HG03354 (cell line): Measurements from ENCODE around the gene SLITRK1.

Source experiments
- ATAC-seq: cut with Tn5 transposase; IDR thresholded peaks from one replicate; pipeline ENCODE4 v1.9.1; 2021; ENCODE audit warnings: mild to moderate bottlenecking; ENCODE audit not compliant: unreplicated experiment, poor library complexity, severe bottlenecking

SLITRK1 gene

GRCh38 chr13:83881917-83882605, at the start of gene SLITRK1:
Gene SLITRK1 (minus strand): TSS chr13:83882474. CDS start chr13:83881507, 967 bp downstream.
- ATAC-seq = no peak

GRCh38 chr13:83929157-83929556, 46.9 kb upstream of the SLITRK1 start:
- no peak for ATAC-seq

- no peak for ATAC-seq
Observed at GRCh38 chr13:83919775-83920174, 37.5 kb upstream of the SLITRK1 start.

- ATAC-seq = no peak
Observed at GRCh38 chr13:83914368-83914767, 32.1 kb upstream of the SLITRK1 start.

- ATAC-seq = no peak
Observed at GRCh38 chr13:83907196-83907989, 25.1 kb upstream of the SLITRK1 start.

- no peak for ATAC-seq
Observed at GRCh38 chr13:83906240-83906820, 24.1 kb upstream of the SLITRK1 start.

- ATAC-seq = no peak
Observed at GRCh38 chr13:83905641-83906040, 23.4 kb upstream of the SLITRK1 start.

GRCh38 chr13:83895994-83896580, 13.8 kb upstream of the SLITRK1 start:
- ATAC-seq = no peak

- no peak for ATAC-seq
Observed at GRCh38 chr13:83890358-83890757, 8.1 kb upstream of the SLITRK1 start.

- ATAC-seq = no peak
Observed at GRCh38 chr13:83884141-83884540, 1.9 kb upstream of the SLITRK1 start.

GRCh38 chr13:83883061-83883523, 818 bp upstream of the SLITRK1 start:
- no peak for ATAC-seq

GRCh38 chr13:83882606-83882959, 309 bp upstream of the SLITRK1 start:
- ATAC-seq = no peak

- ATAC-seq = no peak
Observed at GRCh38 chr13:83881140-83881684, 1.1 kb downstream of the SLITRK1 start.

- ATAC-seq = no peak
Observed at GRCh38 chr13:83880275-83881139, 1.8 kb downstream of the SLITRK1 start.

- no peak for ATAC-seq
Observed at GRCh38 chr13:83879431-83880171, 2.7 kb downstream of the SLITRK1 start.

- ATAC-seq = no peak
Observed at GRCh38 chr13:83878691-83879430, 3.4 kb downstream of the SLITRK1 start.

- ATAC-seq = no peak
Observed at GRCh38 chr13:83877651-83878355, 4.5 kb downstream of the SLITRK1 start.
